Mesendoderm (in vitro differentiated cells): ENCODE results near the gene BACH2.

Experiments used
- DNase-seq: peaks from one replicate; pipeline ENCODE4 v3.0.0; 2013
- H2AK5ac ChIP-seq: 2 replicates; pipeline ENCODE4 v1.6.1; 2013; ENCODE audit warnings: low read length, inconsistent platforms
- H2BK120ac ChIP-seq: 2 replicates; pipeline ENCODE4 v1.6.1; 2013; ENCODE audit warnings: low read depth, mild to moderate bottlenecking, low read length, moderate library complexity, mixed read lengths
- H2BK15ac ChIP-seq: replicated peaks from 2 replicates; pipeline ENCODE4 v1.6.1; 2013; ENCODE audit warnings: low read depth, mild to moderate bottlenecking, moderate library complexity
- H2BK5ac ChIP-seq: 2 replicates; pipeline ENCODE4 v1.6.1; 2013; ENCODE audit warnings: low read length, inconsistent platforms
- H3K18ac ChIP-seq: 2 replicates; pipeline ENCODE4 v1.6.1; 2013; ENCODE audit warnings: mild to moderate bottlenecking, low read length, mixed read lengths
- H3K23ac ChIP-seq: one replicate; pipeline ENCODE4 v1.6.1; 2013; ENCODE audit warnings: low read length
- H3K27ac ChIP-seq: 2 replicates; pipeline ENCODE4 v1.5.1; 2013; ENCODE audit warnings: low read depth, mild to moderate bottlenecking, inconsistent platforms, low read length, moderate library complexity
- H3K27me3 ChIP-seq: 2 replicates; pipeline ENCODE4 v1.6.1; 2013; ENCODE audit warnings: low read length, control low read depth, mild to moderate bottlenecking, inconsistent platforms; ENCODE audit not compliant: insufficient read depth, poor library complexity
- H3K36me3 ChIP-seq: 2 replicates; pipeline ENCODE4 v1.6.1; 2013; ENCODE audit warnings: low read length, inconsistent platforms; ENCODE audit not compliant: control insufficient read depth, insufficient read depth
- H3K4ac ChIP-seq: one replicate; pipeline ENCODE4 v1.6.1; 2013; ENCODE audit warnings: low read depth, mild to moderate bottlenecking, low read length, moderate library complexity
- H3K4me1 ChIP-seq: 2 replicates; pipeline ENCODE4 v1.6.1; 2013; ENCODE audit warnings: low read depth, low read length, inconsistent platforms; ENCODE audit not compliant: control insufficient read depth
- H3K4me2 ChIP-seq: 2 replicates; pipeline ENCODE4 v1.6.1; 2013; ENCODE audit warnings: low read length
- H3K4me3 ChIP-seq: 2 replicates; pipeline ENCODE4 v1.5.1; 2013; ENCODE audit warnings: mild to moderate bottlenecking, low read length
- H3K56ac ChIP-seq: one replicate; pipeline ENCODE4 v1.6.1; 2013; ENCODE audit warnings: low read length
- H3K79me1 ChIP-seq: 2 replicates; pipeline ENCODE4 v1.6.1; 2013; ENCODE audit warnings: low read length, inconsistent platforms
- H3K79me2 ChIP-seq: 2 replicates; pipeline ENCODE4 v1.6.1; 2013; ENCODE audit warnings: mild to moderate bottlenecking, low read length; ENCODE audit not compliant: control insufficient read depth, insufficient read depth
- H3K9ac ChIP-seq: 2 replicates; pipeline ENCODE4 v1.6.1; 2013; ENCODE audit warnings: low read length, inconsistent platforms
- H4K5ac ChIP-seq: one replicate; pipeline ENCODE4 v1.6.1; 2013; ENCODE audit warnings: low read length
- H4K8ac ChIP-seq: one replicate; pipeline ENCODE4 v1.6.1; 2013; ENCODE audit warnings: low read depth, mild to moderate bottlenecking, control low read depth, low read length, moderate library complexity
- WGBS: extraction: QIAGEN DNeasy Blood & Tissue Kit; methylation state at CpG from one replicate; pipeline ENCODE4 v1.1.7; 2013; ENCODE audit warnings: low lambda C conversion rate, missing lambda C conversion rate; ENCODE audit not compliant: insufficient coverage; ENCODE audit errors: extremely low coverage; 5-methylcytosine and 5-hydroxymethylcytosine counted together

Gene BACH2

DNA sequence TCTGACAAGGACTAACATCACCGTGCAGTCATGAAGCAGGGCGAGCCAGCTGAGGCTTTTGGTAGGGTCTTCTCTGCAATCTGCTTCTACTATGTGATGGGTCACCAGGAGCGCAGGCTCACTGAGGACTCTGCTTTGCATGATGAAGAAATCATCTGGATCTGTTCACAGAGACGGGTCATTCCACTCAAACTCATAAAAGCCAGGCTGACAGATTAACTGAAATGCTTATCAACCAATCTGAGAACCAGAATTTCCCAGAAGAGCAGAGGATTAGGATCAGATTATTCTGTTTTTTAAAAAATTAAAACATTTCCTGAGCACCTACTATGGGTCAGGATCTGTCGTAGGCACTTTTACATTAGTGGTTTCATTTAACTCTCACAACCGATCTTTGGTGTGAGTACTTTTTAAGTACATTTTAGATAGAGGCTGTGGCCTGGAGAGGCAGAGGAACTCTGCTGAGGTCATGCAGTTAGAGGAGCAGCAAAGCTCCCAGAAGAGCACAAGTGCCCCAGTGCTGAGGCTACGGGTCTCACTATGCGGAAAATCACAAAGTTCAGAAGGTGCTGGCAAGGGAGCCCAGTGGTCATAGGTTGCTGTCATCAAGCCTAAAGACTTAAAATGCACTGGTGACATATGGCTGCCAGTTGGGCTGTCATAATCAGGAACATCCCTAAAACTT lies 109.1 kb downstream of the BACH2 start:
- no peak for DNase-seq
- Histone ChIP-seq H3K18ac (no peak overlapping the region), H3K4me2 (no peak overlapping the region), H3K36me3 (no peaks in the 10 kb centered on the region), H2BK5ac (no peak overlapping the region), H3K27ac (no peak overlapping the region), H2AK5ac (no peak overlapping the region), H3K27me3 (no peaks in the 10 kb centered on the region), H3K79me1 (no peaks in the 10 kb centered on the region), H3K23ac (no peak overlapping the region), H4K8ac (no peak overlapping the region), H3K56ac (peak overlapping the region; percentile 22), H3K79me2 (no peaks in the 10 kb centered on the region), H3K4ac (no peak overlapping the region), H3K9ac (no peak overlapping the region), H2BK15ac (no peak overlapping the region), H3K4me3 (no peak overlapping the region), H3K4me1 (no peaks in the 10 kb centered on the region), H4K5ac (no peak overlapping the region), H2BK120ac (no peak overlapping the region)
- WGBS, result no CpG with 5 or more reads among the region's 8 CpGs

DNA sequence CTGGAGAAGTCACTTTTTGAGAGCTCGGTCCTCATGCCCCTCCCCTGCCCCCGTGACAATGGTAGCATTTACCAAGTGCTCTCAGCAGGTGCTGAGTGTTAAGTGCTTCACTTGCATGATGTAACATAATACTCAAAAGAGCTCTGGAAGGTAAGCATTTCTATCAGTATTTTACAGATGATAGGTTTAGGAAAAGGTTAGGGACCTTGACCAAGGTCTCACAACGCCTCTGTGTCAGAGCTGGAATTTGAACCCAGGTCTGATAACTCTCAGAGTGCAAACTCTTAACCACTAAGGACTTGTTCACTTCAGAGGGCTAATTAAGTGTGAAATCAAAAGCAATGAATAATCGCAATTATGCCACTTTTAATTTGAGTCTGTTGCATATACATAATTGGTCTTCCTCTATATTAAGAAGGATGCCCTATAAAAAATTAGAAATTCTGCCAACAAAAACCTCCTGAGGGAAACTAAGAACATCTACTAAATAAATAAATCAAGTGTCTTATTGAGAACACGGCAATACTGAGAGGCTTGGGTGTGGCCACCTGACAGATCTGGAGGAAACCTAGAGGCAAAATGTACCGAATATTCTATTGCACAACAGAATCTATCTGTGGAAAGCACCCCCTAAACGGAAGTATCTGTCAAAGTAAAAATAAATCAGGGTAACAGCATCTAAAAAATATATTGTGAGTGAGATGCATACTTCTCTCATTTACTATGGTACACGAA lies 109.8 kb downstream of the BACH2 start:
- no peak overlapping the region for H3K4ac ChIP-seq
- H3K27ac ChIP-seq, result no peak overlapping the region
- no peak overlapping the region for H3K18ac ChIP-seq
- H2BK120ac ChIP-seq, result no peak overlapping the region
- H3K9ac ChIP-seq, result no peak overlapping the region
- H3K36me3 ChIP-seq, result no peaks in the 10 kb centered on the region
- no peak overlapping the region for H3K4me2 ChIP-seq
- H2BK15ac ChIP-seq, result no peak overlapping the region
- H3K79me2 ChIP-seq, result no peaks in the 10 kb centered on the region
- no peak overlapping the region for H3K56ac ChIP-seq
- H4K5ac ChIP-seq, result no peak overlapping the region
- H2AK5ac ChIP-seq, result no peak overlapping the region
- no peak overlapping the region for H4K8ac ChIP-seq
- H3K4me3 ChIP-seq, result no peak overlapping the region
- H3K27me3 ChIP-seq, result no peaks in the 10 kb centered on the region
- H3K4me1 ChIP-seq, result no peaks in the 10 kb centered on the region
- H3K23ac ChIP-seq, result no peak overlapping the region
- H3K79me1 ChIP-seq, result no peaks in the 10 kb centered on the region
- no peak overlapping the region for H2BK5ac ChIP-seq
- no CpG with 5 or more reads among the region's 8 CpGs for WGBS
- DNase-seq, result no peak

DNA sequence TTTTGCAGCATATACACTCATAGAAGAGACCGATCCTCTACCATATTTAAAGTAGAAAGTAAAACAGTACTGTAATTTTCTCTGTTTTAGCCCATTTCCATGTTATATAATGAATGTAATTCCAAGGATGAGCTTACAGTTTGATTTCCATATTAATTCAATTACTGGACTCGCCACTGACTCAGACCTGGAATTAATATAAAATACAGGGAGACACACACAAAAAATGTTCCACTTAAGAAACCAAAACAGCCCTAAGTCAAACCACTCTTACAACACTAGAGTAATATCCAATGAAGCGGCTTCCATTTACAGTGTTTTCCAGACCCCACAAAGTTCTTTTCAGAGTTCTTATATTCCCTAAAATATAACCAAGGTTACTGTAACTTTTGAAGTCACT lies 110.6 kb downstream of the BACH2 start:
- no peak overlapping the region for H4K8ac ChIP-seq

DNA sequence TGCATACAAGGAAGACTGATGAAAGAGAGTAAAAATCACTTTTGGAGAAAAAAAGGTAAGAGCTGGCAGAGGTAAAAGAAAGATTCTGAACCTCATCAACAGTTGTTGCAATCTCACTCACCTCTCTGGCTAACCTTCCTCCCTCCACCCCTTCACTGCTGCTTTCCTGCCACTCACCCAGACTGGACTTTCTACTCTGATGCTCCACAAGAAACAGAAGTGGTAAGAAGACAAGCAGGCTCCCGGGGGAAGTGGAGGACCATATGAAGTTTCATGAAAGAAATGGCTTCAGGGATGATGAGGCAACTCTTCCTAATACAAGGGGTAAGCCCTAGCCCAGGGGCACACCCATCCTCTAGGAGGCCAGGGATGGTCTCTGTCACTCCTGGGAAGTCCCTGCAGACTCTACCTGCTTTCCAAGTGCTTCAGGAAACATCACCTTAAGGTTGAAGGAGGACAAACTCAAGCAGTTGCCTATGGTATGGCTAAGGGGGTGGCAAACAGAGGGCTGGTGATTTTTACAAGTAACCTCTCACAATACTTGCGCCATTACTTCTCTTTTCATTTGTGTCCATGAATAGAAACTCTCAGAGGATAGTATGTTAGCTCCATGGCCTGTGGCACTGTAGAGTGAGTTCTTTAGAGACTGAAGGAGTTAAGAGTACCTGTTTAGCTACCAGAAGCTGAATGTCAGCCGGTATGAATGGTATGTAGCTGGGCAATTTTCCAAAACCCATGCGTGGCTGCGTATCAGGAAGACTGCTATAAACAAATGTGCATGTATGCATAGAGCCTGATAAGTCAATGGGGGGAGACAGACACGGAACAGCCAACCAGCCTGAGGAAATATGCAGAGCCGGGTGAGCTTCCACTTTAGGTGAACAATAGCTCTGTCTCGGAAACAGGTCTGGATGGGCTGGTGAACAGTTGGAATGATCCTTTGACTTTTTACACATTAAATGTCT lies 112.0 kb downstream of the BACH2 start:
- H3K4me3 ChIP-seq, result no peak overlapping the region
- H3K4me2 ChIP-seq, result no peak overlapping the region
- H3K79me1 ChIP-seq, result no peaks in the 10 kb centered on the region
- H3K9ac ChIP-seq, result no peak overlapping the region
- no peak overlapping the region for H3K27ac ChIP-seq
- no peak overlapping the region for H2BK120ac ChIP-seq
- H3K79me2 ChIP-seq, result no peaks in the 10 kb centered on the region
- no peak overlapping the region for H3K4ac ChIP-seq
- H3K18ac ChIP-seq, result no peak overlapping the region
- no peak overlapping the region for H3K23ac ChIP-seq
- H3K4me1 ChIP-seq, result no peaks in the 10 kb centered on the region
- no peak overlapping the region for H3K56ac ChIP-seq
- H2BK15ac ChIP-seq, result no peak overlapping the region
- no peak overlapping the region for H2BK5ac ChIP-seq
- no peaks in the 10 kb centered on the region for H3K27me3 ChIP-seq
- H3K36me3 ChIP-seq, result no peaks in the 10 kb centered on the region
- H2AK5ac ChIP-seq, result no peak overlapping the region
- no peak overlapping the region for H4K5ac ChIP-seq
- DNase-seq, result no peak
- H4K8ac ChIP-seq, result no peak overlapping the region
- no CpG with 5 or more reads among the region's 8 CpGs for WGBS

More for the DNA sequence above, 110.6 kb downstream of the BACH2 start:
- no peak overlapping the region for H2AK5ac ChIP-seq
- H3K18ac ChIP-seq, result no peak overlapping the region
- no peak overlapping the region for H3K4ac ChIP-seq
- no peaks in the 10 kb centered on the region for H3K36me3 ChIP-seq
- H3K23ac ChIP-seq, result no peak overlapping the region
- H3K27me3 ChIP-seq, result no peaks in the 10 kb centered on the region
- no peak overlapping the region for H3K27ac ChIP-seq
- no peaks in the 10 kb centered on the region for H3K4me1 ChIP-seq
- no peak overlapping the region for H2BK15ac ChIP-seq
- no peaks in the 10 kb centered on the region for H3K79me2 ChIP-seq
- H4K5ac ChIP-seq, result no peak overlapping the region
- H2BK120ac ChIP-seq, result no peak overlapping the region
- H3K56ac ChIP-seq, result no peak overlapping the region
- H3K79me1 ChIP-seq, result no peaks in the 10 kb centered on the region
- DNase-seq, result no peak
- no peak overlapping the region for H3K4me3 ChIP-seq
- WGBS, result no CpG with 5 or more reads among the region's 3 CpGs
- H2BK5ac ChIP-seq, result no peak overlapping the region
- no peak overlapping the region for H3K9ac ChIP-seq
- no peak overlapping the region for H3K4me2 ChIP-seq

DNA sequence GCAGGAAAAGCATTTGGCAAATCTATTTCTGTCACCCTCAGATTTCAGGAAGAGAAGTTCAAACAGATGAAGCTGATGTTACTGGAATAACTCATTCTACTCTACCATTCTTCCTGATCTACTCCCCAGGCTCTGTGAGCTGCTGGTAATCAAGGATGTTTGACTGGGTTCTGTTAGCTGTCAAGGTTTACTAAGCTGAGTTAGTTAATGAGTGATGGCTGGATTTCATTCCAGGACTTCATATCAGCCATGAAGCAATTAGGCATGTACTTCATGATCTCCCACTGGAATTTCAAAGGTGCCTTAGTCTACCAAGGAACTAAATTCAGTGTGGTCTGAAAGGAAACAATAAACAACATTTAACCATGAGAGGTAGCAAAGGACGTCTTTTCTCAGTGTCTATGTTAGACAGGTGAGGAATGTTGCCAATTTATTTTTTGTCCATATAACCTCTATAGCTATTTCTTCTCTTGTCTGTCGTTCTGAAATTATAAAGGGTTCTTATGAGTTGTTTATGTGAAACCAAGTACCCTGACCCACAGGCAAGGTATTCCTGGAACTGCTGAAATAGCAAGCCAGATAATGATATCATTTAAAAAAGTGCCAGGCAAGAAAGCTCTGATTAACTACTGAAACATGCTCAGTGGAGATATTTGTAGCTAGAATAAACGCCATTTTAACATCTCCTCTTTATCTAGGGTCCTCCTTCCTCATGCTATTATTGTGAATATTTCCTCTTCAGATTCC lies 112.9 kb downstream of the BACH2 start:
- Histone ChIP-seq H3K9ac (no peak overlapping the region), H2AK5ac (no peak overlapping the region), H3K27ac (no peak overlapping the region), H2BK5ac (no peak overlapping the region), H3K4me1 (no peaks in the 10 kb centered on the region), H3K79me2 (no peaks in the 10 kb centered on the region), H3K56ac (no peak overlapping the region), H4K5ac (no peak overlapping the region), H3K4ac (no peak overlapping the region), H3K36me3 (no peaks in the 10 kb centered on the region), H3K79me1 (no peaks in the 10 kb centered on the region), H4K8ac (no peak overlapping the region), H2BK120ac (no peak overlapping the region), H3K4me3 (no peak overlapping the region), H3K23ac (no peak overlapping the region), H3K4me2 (no peak overlapping the region), H3K18ac (no peak overlapping the region), H3K27me3 (no peaks in the 10 kb centered on the region), H2BK15ac (no peak overlapping the region)
- WGBS, result no CpG with 5 or more reads among the region's 3 CpGs
- no peak for DNase-seq
